Liver (tissue), 3 donors: ENCODE measurements around the gene MYO1B.

Source experiments
- JUND ChIP-seq, 2 donors: IDR thresholded peaks; 2 replicates each; pipeline ENCODE4 v1.6.1; 2016; ENCODE audit warnings: antibody characterized with exemption in 2 of 2
- RAD21 ChIP-seq, 2 donors: IDR thresholded peaks; 2 replicates each; pipeline ENCODE4 v1.6.1; 2016; ENCODE audit warnings: antibody characterized with exemption in 2 of 2, mild to moderate bottlenecking in 2 of 2
- TAF1 ChIP-seq: conservative IDR thresholded peaks from 2 replicates; pipeline ENCODE4 v1.6.1; 2016; ENCODE audit warnings: antibody characterized with exemption, mild to moderate bottlenecking
- YY1 ChIP-seq: IDR thresholded peaks from 2 replicates; pipeline ENCODE4 v1.6.1; 2016; ENCODE audit warnings: antibody characterized with exemption, mild to moderate bottlenecking
- TF ChIP-seq, protein P1 (sequence below): fragments of 150-350 bp; IDR thresholded peaks from 2 replicates; pipeline ENCODE4 v1.5.1; 2017; ENCODE audit warnings: improper control_type of control experiment, low read depth, low read length; ENCODE audit not compliant: missing input control
- TF ChIP-seq, protein P2 (sequence below): IDR thresholded peaks from 2 replicates; pipeline ENCODE4 v1.6.1; 2016; ENCODE audit warnings: antibody characterized with exemption
- donor health status: healthy.
- donor health status: healthy.

DNA sequence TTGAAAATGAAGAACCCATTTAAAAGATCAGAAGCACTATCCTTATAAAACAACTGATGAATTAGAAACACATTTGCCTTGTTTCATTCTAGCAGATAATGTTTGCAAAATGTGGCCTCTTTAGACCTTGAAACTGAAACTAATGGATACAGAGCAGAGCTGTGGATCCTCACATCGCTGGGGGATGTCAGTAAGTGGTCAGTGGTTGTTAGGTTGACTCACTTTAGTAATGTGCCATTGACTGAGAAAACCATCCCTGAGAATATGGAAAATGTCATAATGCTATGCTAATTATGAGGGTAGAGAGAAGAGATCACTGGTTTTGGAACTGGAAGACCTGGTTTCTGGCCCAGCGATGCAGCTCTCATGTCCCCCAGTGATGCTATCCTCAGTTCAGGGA is 176.7 kb downstream of the MYO1B start:
- TF ChIP-seq, protein P1, sequence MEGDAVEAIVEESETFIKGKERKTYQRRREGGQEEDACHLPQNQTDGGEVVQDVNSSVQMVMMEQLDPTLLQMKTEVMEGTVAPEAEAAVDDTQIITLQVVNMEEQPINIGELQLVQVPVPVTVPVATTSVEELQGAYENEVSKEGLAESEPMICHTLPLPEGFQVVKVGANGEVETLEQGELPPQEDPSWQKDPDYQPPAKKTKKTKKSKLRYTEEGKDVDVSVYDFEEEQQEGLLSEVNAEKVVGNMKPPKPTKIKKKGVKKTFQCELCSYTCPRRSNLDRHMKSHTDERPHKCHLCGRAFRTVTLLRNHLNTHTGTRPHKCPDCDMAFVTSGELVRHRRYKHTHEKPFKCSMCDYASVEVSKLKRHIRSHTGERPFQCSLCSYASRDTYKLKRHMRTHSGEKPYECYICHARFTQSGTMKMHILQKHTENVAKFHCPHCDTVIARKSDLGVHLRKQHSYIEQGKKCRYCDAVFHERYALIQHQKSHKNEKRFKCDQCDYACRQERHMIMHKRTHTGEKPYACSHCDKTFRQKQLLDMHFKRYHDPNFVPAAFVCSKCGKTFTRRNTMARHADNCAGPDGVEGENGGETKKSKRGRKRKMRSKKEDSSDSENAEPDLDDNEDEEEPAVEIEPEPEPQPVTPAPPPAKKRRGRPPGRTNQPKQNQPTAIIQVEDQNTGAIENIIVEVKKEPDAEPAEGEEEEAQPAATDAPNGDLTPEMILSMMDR = no peak
- TF ChIP-seq RAD21 (IDR thresholded peaks at IDR 0.05) (no peak), TAF1 (no peak), YY1 (no peak), JUND (IDR thresholded peaks at IDR 0.05) (no peak)
- TF ChIP-seq, protein P2, sequence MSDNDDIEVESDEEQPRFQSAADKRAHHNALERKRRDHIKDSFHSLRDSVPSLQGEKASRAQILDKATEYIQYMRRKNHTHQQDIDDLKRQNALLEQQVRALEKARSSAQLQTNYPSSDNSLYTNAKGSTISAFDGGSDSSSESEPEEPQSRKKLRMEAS = no peak
